ENCODE data around the gene ZNF688. TPM values are rescaled to one million over a fixed set of nuclear protein-coding genes. Genes with fewer than 3 reads are reported as not detected.

The ZNF688 gene
- total RNA-seq, 2 donors from 2014 or later, result 9.6 to 13.5 TPM

- no peaks in the 10 kb centered on the region for H3K27me3 ChIP-seq
- H3K9me3 ChIP-seq, result no peaks in the 10 kb centered on the region
- no peaks in the 10 kb centered on the region for H3K36me3 ChIP-seq
- no peak for DNase-seq (ENCODE audit: low spot score)
- peak overlapping the region; percentile 59 to 60 for H3K27ac ChIP-seq
- TF ChIP-seq, protein P1, sequence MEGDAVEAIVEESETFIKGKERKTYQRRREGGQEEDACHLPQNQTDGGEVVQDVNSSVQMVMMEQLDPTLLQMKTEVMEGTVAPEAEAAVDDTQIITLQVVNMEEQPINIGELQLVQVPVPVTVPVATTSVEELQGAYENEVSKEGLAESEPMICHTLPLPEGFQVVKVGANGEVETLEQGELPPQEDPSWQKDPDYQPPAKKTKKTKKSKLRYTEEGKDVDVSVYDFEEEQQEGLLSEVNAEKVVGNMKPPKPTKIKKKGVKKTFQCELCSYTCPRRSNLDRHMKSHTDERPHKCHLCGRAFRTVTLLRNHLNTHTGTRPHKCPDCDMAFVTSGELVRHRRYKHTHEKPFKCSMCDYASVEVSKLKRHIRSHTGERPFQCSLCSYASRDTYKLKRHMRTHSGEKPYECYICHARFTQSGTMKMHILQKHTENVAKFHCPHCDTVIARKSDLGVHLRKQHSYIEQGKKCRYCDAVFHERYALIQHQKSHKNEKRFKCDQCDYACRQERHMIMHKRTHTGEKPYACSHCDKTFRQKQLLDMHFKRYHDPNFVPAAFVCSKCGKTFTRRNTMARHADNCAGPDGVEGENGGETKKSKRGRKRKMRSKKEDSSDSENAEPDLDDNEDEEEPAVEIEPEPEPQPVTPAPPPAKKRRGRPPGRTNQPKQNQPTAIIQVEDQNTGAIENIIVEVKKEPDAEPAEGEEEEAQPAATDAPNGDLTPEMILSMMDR (IDR thresholded peaks at IDR 0.05), result no peak
- H3K4me3 ChIP-seq, result peak overlapping the region; percentile 41 to 56
- peaks cover 0 to 27% of the 10 kb centered on the region in 2 donors for H3K4me1 ChIP-seq
Measured at GRCh38 chr16:30561089-30561816, 10.3 kb downstream of the ZNF688 start.

DNA sequence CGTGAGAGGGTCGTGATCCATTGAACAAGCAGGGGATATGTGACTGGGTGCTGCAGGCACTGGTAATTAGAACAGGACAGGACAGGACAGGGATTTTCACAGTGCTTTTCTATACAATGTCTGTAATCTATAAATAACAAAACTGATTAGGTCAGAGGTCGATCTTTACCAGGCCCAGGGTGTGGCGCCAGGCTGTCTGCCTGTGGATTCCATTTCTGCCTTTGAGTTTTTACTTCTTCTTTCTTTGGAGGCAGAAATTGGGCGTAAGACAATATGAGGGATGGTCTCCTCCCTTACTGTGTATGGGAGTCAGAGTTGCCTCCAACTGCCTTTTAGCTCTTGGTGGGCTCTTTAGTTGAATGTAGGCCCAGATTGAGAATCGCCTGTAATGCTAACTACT lies 11.8 kb downstream of the ZNF688 start:
- H3K4me1 ChIP-seq, result peaks cover 0 to 35% of the 10 kb centered on the region in 2 donors
- no peaks in the 10 kb centered on the region for H3K9me3 ChIP-seq
- no peak overlapping the region for H3K4me3 ChIP-seq
- TF ChIP-seq, protein P1 (IDR thresholded peaks at IDR 0.05), result no peak
- DNase-seq (ENCODE audit: low spot score), result no peak
- H3K27ac ChIP-seq, result no peak overlapping the region
- H3K36me3 ChIP-seq, result peaks cover 12% of the 10 kb centered on the region
- H3K27me3 ChIP-seq, result no peaks in the 10 kb centered on the region

DNA sequence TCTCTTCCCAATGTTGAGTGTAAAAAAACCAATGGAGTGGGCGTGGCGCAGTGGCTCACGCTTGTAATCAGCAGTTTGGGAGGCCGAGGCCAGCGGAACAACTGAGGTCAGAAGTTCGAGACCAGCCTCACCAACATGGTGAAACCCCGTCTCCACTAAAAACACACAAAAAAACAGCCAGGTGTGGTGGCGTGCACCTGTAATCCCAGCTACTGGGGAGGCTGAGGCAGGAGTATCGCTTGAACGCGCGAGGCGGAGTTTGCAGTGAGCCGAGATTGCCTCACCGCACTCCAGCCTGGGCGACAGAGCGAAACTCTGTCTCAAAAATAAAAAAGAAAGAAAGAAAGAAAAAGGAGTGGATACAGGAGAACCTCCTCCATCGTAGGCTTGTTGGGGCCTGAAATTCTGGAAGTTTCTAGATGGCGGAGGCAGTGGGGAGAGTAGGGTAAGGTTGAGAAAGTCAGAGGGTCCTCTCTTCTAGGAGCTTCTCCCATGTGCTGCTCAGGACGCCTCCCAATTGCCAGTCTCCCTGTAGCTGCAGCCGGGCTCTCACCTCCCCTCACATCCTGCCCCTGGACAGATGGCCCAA lies 12.6 kb downstream of the ZNF688 start:
- Histone ChIP-seq H3K9me3 (no peaks in the 10 kb centered on the region), H3K4me3 (peak overlapping the region; percentile 87 to 88), H3K4me1 (peaks cover 0 to 39% of the 10 kb centered on the region in 2 donors), H3K36me3 (peaks cover 16% of the 10 kb centered on the region), H3K27me3 (no peaks in the 10 kb centered on the region), H3K27ac (peak overlapping the region; percentile 95 to 99)
- no peak for DNase-seq (ENCODE audit: low spot score)
- TF ChIP-seq, protein P1 (IDR thresholded peaks at IDR 0.05), result no peak

DNA sequence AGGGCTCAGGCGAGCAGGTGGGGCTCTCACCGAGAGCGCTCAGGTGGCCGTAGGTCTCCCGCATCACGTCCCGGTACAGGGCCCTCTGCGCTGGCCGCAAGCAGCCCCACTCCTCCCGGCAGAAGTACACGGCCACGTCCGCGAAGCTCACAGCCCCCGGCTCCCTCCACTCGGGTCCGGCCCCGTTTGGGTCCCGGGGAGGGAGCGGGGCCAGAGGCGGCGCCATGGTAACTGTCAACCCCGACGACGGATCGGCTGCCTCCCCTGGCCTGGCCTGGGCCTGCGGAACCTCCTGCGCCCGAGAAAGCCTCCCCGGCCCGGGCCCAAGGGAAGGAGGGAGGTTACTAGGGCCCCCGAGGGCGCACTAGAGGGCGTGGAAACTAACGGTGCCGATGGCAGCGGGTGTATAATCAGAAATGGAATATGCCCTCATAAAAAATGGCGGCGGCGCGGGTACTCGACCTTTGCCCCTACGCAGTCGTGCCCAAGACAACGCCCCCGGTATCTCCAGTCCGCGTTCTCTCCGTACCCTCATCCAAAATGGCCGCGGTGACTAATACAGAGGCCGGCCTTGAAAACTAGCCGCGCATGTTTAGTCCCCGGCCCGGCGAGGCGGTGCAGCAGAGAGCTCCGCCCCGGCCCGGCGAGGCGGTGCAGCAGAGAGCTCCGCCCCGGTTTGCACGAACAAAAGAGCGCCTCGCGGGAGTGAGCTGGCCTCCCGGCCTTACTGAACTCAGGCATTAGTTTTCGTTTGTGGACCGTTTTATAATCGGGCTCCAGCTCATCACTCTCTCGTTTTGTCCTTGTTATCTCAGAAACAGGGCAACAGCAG lies 13.3 kb downstream of the ZNF688 start, which contains the start of gene ZNF764:
Gene ZNF764 (minus strand): TSS at position 418 of the 832 bp plus-strand sequence. CDS start 192 bp downstream, at position 226.
- Histone ChIP-seq H3K27me3 (no peaks in the 10 kb centered on the region), H3K36me3 (peaks cover 16% of the 10 kb centered on the region), H3K4me1 (peaks cover 0 to 42% of the 10 kb centered on the region in 2 donors), H3K9me3 (no peaks in the 10 kb centered on the region), H3K4me3 (peak within 1 kb of the TSS; percentile 87 to 88), H3K27ac (peak within 1 kb of the TSS; percentile 95 to 99)
- peak; percentile 99 for DNase-seq (ENCODE audit: low spot score)
- TF ChIP-seq, protein P1 (IDR thresholded peaks at IDR 0.05), result peak in 1 of 2 donors; percentile 32

- H3K4me1 ChIP-seq, result peaks cover 0 to 47% of the 10 kb centered on the region in 2 donors
- H3K36me3 ChIP-seq, result peaks cover 16% of the 10 kb centered on the region
- H3K9me3 ChIP-seq, result no peaks in the 10 kb centered on the region
- peak overlapping the region; percentile 87 to 88 for H3K4me3 ChIP-seq
- H3K27ac ChIP-seq, result peak overlapping the region; percentile 95 to 99
- TF ChIP-seq, protein P1 (IDR thresholded peaks at IDR 0.05), result peak in 1 of 2 donors; percentile 15
- no peaks in the 10 kb centered on the region for H3K27me3 ChIP-seq
- no peak for DNase-seq (ENCODE audit: low spot score)
Measured at GRCh38 chr16:30557707-30557956, 13.9 kb downstream of the ZNF688 start.

Data from right atrium auricular region (tissue), 2 donors.